Prostate gland (tissue), 2 donors: ENCODE measurements around the gene FAM3B. TPM values are rescaled to one million over a fixed set of nuclear protein-coding genes. Genes with fewer than 3 reads are reported as not detected.
A peak's percentile ranks its signal among the peaks of the same experiment; 100 is the strongest.

Experiments used
- DNase-seq: peaks from one replicate; pipeline ENCODE4 v3.0.0-alpha.2; 2019; ENCODE audit warnings: low spot score
- H3K27ac ChIP-seq, 2 donors: fragments of 200-600 bp; sonication (generic); 2 replicates each; pipeline ENCODE4 v1.5.1; 2017 to 2019
- H3K27me3 ChIP-seq: fragments of 200-600 bp; sonication (generic); replicated peaks from 2 replicates; pipeline ENCODE4 v1.5.1; 2019; ENCODE audit not compliant: insufficient read depth
- H3K36me3 ChIP-seq, 2 donors: fragments of 200-600 bp; sonication (generic); 1 replicate in 1 of 2; 2 replicates in 1 of 2; pipeline versions ENCODE4 v1.5.1 to v1.8.1; 2017 to 2019
- H3K4me1 ChIP-seq: fragments of 200-600 bp; sonication (generic); replicated peaks from 2 replicates; pipeline ENCODE4 v1.5.1; 2019
- H3K4me3 ChIP-seq, 2 donors: fragments of 200-600 bp; sonication (generic); 2 replicates each; pipeline ENCODE4 v1.5.1; 2017 to 2019
- H3K9me3 ChIP-seq: fragments of 200-600 bp; sonication (generic); 2 replicates; pipeline ENCODE4 v1.5.1; 2017
- CTCF ChIP-seq, 4 experiments: fragments of 200-600 bp in 2 of 4; fragments of 450-650 bp in 2 of 4; sonication (generic) in 2 of 4; IDR thresholded peaks; 1 replicate in 3 of 4; 2 replicates in 1 of 4; pipeline ENCODE4 v1.5.1; 2016 to 2019; ENCODE audit warnings: antibody characterized with exemption in 4 of 4, mild to moderate bottlenecking in 2 of 4, moderate library complexity in 2 of 4
- POLR2A ChIP-seq: fragments of 450-650 bp; IDR thresholded peaks from one replicate; pipeline ENCODE4 v1.6.1; 2016; ENCODE audit warnings: antibody characterized with exemption, mild to moderate bottlenecking
- POLR2AphosphoS5 ChIP-seq: sonication (generic); formaldehyde crosslinking; IDR thresholded peaks from one replicate; pipeline ENCODE4 v1.6.1; 2017; ENCODE audit warnings: antibody characterized with exemption
- WGBS: methylation state at CpG from one replicate; pipeline ENCODE4 v1.1.5; 2018; 5-methylcytosine and 5-hydroxymethylcytosine counted together
- intact Hi-C: fragments of 100-400 bp; cut with DNase I; formaldehyde crosslinking; loops from one replicate; pipeline ENCODE4 v1.14.2; 2022
- total RNA-seq, 2 donors: library from RNA; depleted of rRNA; stranded (reverse); fragments of >200 nt; gene quantifications; one replicate each; pipeline ENCODE4 v1.1.0, GENCODE V29; 2016

FAM3B gene
- total RNA-seq, 2 donors from 2014 or later, result 19.4 to 63.6 TPM

- TF ChIP-seq POLR2AphosphoS5, result no peak
- intact Hi-C loops, result no loop called here
- peak overlapping the region; percentile 81 to 85 for H3K27ac ChIP-seq
- no peaks in the 10 kb centered on the region for H3K36me3 ChIP-seq
- peaks cover 13% of the 10 kb centered on the region for H3K4me1 ChIP-seq
- DNase-seq, result no peak
- 88% methylated on average over 10 of the region's 10 CpGs for WGBS
- H3K27me3 ChIP-seq, result no peaks in the 10 kb centered on the region
- H3K4me3 ChIP-seq, result peak overlapping the region; percentile 35 to 49
- H3K9me3 ChIP-seq, result no peaks in the 10 kb centered on the region
These were observed 857 bp downstream of the FAM3B start for GRCh38 chr21:41317458-41317857.

GRCh38 chr21:41318218-41318617 is 1.6 kb downstream of the FAM3B start:
- Histone ChIP-seq H3K27me3 (no peaks in the 10 kb centered on the region), H3K27ac (peak overlapping the region; percentile 72 to 81), H3K4me1 (peaks cover 21% of the 10 kb centered on the region), H3K4me3 (no peak overlapping the region), H3K36me3 (no peaks in the 10 kb centered on the region), H3K9me3 (no peaks in the 10 kb centered on the region)
- DNase-seq, result no peak
- intact Hi-C loops, result no loop called here
- 92% methylated on average over 9 of the region's 9 CpGs for WGBS
- no peak for TF ChIP-seq CTCF (IDR thresholded peaks at IDR 0.05)
- TF ChIP-seq POLR2A, result no peak
- no peak for TF ChIP-seq POLR2AphosphoS5

- WGBS, result 83% methylated on average over 7 of the region's 7 CpGs
- no peaks in the 10 kb centered on the region for H3K36me3 ChIP-seq
- no peaks in the 10 kb centered on the region for H3K27me3 ChIP-seq
These were observed 2.7 kb downstream of the FAM3B start for GRCh38 chr21:41319273-41319672.

GRCh38 chr21:41321211-41321907 is 4.8 kb downstream of the FAM3B start:
- intact Hi-C loops, result no loop called here
- peaks cover 18% of the 10 kb centered on the region for H3K4me1 ChIP-seq

More at GRCh38 chr21:41319273-41319672, 2.7 kb downstream of the FAM3B start:
- Histone ChIP-seq H3K27ac (peak overlapping the region; percentile 72 to 81), H3K9me3 (no peaks in the 10 kb centered on the region), H3K4me1 (peaks cover 21% of the 10 kb centered on the region), H3K4me3 (no peak overlapping the region)
- intact Hi-C loops, result no loop called here
- no peak for TF ChIP-seq POLR2AphosphoS5
- TF ChIP-seq CTCF (IDR thresholded peaks at IDR 0.05), result no peak
- TF ChIP-seq POLR2A, result no peak
- no peak for DNase-seq

GRCh38 chr21:41321908-41322495 is 5.4 kb downstream of the FAM3B start:
- Histone ChIP-seq H3K4me1 (peaks cover 18% of the 10 kb centered on the region), H3K36me3 (no peaks in the 10 kb centered on the region), H3K27ac (peak overlapping the region; percentile 72 to 81), H3K4me3 (no peak overlapping the region), H3K9me3 (no peaks in the 10 kb centered on the region), H3K27me3 (no peaks in the 10 kb centered on the region)
- intact Hi-C loops, result no loop called here
- DNase-seq, result peak; percentile 73
- 45% methylated on average over 7 of the region's 7 CpGs for WGBS
- TF ChIP-seq POLR2AphosphoS5, result peak; percentile 72
- TF ChIP-seq CTCF (IDR thresholded peaks at IDR 0.05), result no peak

More at GRCh38 chr21:41321211-41321907, 4.8 kb downstream of the FAM3B start:
- no peaks in the 10 kb centered on the region for H3K36me3 ChIP-seq
- WGBS, result 60% methylated on average over 20 of the region's 20 CpGs
- no peak overlapping the region for H3K4me3 ChIP-seq
- no peaks in the 10 kb centered on the region for H3K9me3 ChIP-seq
- DNase-seq, result no peak
- H3K27me3 ChIP-seq, result no peaks in the 10 kb centered on the region
- TF ChIP-seq CTCF (IDR thresholded peaks at IDR 0.05) (peak in 1 of 4 experiments; percentile 18), POLR2A (no peak)
- H3K27ac ChIP-seq, result peak overlapping the region; percentile 72 to 81
